HG02852 (cell line): Measurements from ENCODE around the gene SETDB1.
A peak's percentile ranks its signal among the peaks of the same experiment; 100 is the strongest.

Experiments used
- ATAC-seq: cut with Tn5 transposase; IDR thresholded peaks from one replicate; pipeline ENCODE4 v1.9.1; 2021; ENCODE audit warnings: mild to moderate bottlenecking, moderate library complexity; ENCODE audit not compliant: unreplicated experiment

The SETDB1 gene

DNA sequence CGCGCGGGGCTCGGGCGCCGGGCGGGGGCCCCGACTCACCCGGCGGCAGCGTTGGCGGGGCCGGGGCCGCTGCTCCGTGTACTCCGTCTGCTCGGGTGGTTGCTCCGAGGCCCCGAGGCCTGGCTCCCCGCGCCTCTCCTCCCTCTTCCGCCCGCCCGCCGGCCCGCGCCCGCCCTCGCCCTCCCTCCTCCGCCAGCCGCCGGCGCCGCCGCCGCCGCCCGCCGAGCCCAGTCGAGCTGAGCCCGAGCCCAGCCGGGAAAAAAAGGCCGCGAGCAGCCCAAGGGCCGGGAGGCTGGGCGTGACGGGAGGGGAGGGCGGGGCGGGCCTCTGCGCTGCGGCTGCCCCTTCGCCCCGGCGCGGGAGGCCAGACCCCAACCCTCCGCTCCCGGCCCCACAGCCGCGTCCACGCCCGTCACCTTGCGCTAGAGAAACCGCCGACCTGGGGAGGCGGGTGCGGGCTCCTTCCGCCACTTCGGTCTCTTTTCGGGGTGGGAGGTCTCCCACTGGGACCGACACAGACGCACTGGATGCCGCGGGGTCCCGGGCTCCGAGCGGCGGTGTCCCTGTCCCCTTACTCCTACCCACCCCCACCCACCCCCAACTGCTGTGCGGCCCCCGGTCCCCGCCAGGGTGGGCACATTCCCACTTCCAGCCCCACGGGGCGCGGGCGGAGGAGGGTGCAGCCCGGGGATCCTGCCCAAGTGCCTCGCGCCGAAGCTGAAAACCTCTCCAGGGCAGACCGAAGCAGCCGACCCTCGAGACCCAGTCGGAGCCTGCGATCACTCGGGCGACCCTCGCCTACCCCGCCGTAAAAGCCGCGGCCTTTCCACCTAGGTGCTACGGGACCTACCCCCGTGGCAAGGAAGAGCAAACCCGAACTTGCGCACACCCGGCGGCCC lies 48.7 kb downstream of the SETDB1 start, which contains the start of gene CERS2:
TSS of gene CERS2 (minus strand) at position 256 of the 899 bp plus-strand sequence. CDS start 5,745 bp downstream, outside the sequence.
- ATAC-seq, result peak; percentile 46

DNA sequence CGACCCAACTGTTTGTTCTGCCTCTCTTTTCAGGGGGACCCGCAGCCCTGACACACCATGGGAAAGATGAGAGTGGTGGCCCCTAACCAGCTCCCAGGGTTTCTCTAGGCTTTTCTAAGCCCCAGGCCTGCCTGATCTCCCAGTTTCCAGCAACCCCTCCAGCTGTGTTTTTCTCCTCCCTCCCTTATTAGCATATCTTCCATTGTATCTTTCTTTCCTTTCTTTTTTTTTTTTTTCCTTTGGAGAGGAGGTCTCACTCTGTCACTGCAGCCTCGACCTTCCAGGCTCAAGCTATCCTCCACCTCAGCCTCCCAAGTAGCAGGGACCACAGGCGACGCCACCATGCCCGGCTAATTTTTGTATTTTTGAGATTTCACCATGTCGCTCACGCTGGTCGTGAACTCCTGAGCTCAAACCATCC lies 50.2 kb downstream of the SETDB1 start:
- no peak for ATAC-seq

DNA sequence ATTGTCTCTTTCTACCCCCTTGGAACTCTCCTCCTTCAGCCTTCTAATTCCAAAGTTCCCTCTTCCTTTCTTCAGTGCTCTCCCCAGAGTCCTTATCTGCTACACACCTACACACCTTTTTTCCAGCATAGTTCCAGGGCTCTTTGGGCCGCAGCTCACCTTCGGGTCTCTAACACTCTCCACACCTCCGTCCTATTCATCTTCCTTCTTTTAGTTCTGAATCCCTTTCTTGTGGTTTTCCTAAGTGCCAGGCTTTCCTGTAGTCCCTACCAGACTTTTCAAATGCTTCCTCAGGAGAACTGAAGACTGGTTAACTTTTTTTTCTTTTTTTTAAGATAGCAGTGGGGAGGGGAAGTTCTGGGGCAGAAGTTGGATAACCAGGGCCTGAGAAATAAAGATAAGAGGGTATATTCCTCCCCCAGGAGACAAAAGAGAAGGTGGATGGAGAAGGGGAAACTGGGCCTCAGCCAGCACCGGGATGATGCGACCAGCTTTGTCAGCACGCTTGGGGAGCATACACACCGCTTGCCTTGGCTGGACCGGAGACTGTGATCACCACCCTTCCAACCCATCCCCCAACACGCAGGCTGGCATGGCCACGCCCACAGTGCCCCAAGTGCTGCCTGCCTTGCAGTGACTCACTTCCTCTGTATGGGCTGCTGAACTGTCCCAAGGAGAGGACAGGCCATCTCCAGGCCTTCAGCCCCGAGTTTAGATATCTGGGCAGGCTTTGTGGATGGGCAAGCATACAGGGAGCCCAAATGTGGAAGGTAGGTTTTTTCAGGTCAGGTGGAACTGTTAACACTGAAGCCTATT lies 50.9 kb downstream of the SETDB1 start:
- ATAC-seq, result no peak

DNA sequence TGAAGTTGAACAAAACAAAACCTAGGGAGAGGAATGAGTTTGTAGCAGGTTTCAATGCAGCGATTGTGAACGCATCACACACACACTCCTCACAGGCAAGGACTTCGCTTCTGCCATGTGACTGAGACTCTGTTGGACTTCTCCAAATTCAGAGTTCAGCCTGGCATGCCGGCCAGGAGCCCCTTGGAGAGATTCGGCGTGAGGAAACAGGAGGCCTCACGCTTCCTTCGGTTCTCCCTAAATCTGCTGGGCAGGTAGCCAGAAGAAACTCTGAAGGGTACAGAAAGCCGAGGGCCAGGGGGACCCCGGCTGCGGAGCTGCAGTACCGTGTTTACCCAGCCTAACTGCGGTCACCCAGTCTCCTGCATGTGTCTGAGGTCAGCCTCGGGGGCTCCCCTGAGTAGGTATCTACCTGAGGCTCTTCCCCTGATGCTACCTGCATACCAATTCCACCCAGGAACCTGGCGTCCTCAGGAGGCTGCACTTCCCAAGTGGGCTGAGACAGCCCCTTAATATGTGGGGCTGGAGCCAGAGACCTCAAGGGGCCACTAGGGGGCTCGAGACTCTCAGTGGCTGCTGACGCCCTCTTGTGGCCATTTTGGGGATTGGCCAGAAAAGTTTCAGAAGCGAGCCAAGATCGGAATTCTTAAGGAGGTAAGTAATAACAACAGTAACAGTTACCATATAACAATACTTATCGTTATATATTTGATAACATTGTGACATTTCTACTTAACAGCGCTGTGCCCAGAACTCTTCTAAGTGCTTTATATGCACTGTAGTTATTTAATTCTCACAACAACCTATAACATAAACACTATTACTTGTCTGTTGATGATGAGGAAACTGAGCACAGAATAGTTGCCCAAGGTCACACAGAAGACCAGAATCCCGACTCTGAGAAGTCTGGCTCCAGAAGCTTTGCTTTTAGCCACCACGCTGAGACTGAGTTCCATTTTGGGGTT lies 53.2 kb downstream of the SETDB1 start:
- peak; percentile 43 for ATAC-seq

DNA sequence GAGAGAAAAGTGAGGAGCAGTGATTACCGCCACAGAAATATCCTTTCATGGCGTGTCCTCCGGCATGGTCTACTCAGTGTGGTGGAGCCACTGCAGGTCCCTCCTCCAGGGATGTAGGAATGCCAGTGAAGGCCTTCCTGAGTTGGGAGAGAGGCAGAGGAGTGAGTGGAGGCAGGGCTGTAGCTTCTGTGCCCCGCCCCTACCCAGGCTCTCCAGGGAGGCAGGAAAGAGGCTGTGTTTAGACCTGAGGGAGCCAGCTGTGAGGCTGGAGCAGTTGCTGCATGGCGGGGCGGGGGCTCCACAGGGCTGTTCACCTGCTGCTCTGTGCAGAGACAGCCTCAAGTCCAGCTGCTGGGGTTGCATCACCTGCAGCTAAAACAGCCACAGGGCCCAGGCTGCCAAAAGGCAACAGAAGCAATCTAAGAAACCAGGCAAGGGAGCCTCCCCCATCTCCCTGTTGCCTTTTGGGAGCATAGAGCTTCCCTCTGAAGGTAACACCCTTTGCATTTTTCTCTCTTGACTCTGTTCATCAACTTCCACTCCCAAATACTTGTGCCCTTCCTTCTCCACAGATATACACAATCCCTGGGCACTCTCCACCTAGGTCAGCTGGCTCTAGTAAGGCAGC lies 55.1 kb downstream of the SETDB1 start:
- ATAC-seq, result no peak

DNA sequence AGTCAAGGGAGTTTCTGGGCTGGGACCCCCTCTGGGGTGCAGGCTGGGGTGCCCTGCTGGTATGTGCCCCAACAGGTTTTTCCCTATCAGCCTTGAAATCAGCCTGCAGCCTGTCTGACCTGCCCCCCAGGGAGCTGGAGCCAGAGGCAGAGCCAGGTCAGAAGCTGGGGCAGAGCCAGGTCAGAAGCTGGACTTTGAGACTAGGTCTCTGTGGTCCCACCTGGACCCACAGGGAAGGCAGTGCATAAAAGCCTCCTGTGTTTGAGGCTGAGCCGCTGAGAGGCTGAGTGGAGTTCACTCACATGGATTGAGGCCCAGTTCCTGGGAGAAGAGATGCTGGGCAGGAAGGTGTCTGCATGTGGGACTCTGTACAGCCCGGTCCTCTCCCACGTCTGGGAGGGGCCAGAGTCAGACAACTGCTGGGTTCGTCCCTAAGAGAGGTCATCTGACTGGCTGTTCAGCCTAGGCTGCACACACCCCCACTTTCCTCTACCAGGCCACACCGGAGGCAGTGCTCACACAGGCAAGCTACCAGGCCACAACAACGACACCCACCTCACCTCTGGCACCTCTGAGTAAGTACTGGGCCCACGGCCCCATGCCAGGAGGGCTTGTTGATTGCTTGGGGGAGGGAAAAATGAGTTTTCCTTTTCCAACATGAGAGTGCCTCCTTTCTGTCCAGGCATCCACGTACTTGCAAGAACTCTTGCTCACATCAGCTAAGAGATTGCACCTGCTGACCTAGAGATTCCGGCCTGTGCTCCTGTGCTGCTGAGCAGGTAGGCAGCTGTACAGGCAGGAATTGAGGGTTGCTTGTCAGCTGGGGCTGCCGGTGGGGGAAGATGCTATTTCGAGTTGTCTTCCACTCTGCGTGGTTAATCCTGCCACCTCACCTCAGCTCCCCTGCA lies 55.9 kb downstream of the SETDB1 start, which contains the start of gene ANXA9:
TSS of gene ANXA9 (plus strand) at position 488 of the 908 bp plus-strand sequence. CDS start 814 bp downstream, outside the sequence.
- ATAC-seq, result no peak

DNA sequence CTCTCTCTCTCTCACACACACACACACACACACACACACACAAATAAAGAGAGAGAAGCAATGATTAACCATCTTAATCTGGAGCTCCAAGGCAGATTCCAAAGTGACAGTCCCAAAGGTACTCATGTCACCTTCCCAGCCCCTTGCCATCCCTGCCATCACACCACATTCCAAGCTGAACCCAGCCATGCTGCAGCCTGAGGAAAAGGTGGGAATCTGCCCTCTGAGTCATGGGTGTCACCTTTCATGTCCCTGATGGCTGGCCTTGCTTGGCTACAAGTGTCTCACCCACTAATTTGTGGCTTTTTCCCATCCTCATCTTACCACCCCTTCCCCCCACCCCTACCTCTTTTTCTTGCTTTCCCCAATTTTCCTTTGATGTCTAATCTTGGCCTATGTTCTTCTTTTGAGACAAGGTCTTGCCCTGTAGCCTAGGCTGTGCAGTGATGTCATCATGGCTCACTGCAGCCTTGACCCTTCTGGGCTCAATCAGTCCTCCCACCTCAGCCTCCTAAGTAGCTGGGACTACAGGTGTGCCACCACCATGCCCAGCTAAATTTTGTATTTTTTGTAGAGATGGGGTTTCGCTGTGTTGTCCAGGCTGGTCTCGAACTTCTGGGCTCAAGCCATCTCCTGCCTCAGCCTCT lies 59.1 kb downstream of the SETDB1 start:
- no peak for ATAC-seq

DNA sequence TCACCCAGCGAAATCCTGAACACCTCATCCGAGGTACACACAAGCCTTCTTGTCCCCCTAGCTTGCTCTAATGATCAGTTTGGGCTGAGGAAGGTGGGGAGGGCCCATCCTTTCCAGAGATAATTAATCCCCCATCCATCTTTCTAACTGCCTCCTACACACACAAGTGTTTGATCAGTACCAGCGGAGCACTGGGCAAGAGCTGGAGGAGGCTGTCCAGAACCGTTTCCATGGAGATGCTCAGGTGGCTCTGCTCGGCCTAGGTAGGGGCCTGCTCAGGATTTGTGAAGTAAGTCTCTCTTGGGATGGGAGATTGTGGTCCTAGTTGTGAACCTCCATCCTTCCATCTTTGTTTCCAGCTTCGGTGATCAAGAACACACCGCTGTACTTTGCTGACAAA lies 61.8 kb downstream of the SETDB1 start:
- ATAC-seq, result no peak

DNA sequence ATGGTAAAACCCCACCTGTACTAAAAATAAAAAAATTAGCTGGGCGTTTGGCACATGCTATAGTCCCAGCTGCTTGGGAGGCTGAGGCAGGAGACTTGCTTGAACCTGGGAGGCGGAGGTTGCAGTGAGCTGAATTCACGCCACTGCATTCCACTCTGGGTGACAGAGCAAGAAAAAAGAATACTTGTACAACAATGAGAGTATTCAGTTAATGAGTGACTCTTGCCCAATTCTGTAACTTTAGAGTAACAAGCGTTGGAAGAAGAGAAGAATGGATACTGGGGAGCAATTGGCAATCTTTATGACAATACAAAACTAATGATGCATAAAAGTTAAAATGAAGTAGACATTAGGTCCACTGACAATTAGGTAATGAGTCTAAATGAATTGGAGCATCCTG lies 66.5 kb downstream of the SETDB1 start:
- ATAC-seq, result no peak

DNA sequence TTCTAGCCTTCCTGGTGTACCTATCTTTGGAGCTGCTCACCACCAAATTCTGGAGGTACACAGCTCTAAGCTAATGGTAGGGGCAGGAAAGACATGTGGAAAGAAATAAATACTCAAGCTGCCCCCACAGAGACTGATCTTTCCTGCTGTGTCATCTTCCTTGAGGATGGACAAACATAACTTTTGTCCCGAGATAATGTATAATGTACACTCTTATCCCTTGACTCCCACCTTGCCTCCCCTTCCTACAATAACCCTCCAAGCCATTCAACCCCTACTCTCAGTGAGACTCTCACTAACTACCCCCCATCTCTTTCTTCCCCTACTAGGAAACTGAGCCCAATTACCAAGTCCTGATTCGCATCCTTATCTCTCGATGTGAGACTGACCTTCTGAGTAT lies 68.1 kb downstream of the SETDB1 start:
- ATAC-seq, result no peak

DNA sequence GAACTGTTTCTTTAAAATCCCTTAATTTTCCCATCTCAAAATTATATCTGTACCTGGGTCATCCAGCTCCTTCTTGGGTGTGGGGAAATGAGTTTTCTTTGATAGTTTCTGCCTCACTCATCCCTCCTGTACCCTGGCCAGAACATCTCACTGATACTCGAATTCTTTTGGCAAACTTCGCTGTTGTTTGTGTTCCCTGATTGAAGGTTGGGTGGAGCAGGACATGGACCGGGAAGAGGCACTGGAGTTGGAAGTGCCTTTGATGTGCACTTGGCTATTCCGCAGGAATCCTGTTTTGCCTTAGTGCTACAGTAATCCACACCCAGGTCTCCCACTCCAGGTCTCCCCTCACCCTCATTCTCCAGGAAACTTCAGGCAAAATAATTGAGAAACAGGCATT lies 69.3 kb downstream of the SETDB1 start:
- no peak for ATAC-seq

DNA sequence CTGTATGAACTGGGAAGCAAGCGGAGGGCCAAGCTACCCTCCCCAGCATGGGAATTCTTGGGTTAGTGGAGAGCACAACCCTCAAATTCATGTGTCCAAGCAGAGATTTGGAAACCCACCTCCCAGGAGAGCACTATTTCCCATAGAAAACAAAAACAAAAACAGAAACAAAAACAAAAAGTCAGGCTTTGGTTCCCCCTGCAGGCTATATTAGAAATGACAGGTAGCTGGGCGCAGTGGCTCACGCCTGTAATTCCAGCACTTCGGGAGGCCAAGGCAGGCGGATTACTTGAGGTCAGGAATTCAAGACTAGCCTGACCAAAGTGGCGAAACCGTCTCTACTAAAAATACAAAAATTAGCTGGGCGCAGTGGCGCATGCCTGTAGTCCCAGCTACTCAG lies 69.7 kb downstream of the SETDB1 start:
- no peak for ATAC-seq

DNA sequence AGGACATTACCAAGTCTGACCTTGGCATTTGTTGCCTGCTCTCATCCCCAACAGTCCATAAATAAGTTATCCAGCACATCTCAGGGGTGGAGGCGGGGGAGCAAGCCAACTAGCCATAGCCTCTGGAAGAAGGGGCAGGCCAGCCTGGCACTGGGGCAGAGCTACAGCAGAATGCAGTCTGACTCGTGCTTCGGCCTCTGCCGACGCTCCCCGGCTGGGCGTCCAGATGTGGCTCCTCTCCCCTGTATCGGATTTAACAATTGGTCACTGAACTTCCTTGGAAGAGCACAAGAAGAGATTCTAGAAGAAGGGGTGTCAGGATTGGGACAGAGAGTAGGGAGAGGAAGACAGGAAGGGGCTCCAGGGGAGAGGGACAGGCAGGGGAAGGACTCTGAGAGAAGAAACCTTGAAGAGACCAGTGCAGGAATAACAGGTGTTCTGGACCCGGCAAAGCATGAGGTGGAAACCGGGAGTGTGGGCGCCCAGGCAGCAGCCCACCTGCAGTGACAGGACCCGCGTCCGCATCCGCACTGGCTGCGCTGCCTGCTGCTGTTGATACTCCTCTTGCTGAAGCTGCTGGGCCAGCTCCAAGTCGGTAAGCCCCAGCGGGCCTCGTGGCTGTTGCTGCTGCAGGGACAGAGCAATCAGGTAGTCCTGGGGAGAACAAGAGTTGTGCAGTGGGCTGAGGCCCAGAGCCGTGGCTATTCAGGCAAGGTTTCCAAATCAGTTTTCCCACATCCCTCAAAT lies 71.1 kb downstream of the SETDB1 start:
- ATAC-seq, result no peak

DNA sequence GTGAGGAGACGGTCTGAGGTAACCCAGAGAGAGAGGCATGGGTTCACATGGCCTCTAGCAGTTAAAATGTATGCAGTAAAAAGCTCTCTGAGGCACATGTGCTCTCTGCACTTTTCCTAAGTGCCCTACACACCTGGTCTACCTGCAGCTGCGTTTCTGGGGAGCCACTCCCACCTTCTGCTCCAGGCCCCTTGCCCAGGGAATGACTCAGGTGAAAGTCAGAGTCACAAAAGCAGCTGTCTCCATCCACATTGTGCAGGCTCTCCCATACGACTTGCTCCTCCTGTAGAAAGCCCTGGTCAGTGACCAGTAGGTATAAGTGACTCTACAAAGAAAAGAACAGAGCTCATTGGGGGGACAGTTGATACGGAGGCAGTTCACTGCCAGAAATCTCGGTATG lies 71.8 kb downstream of the SETDB1 start:
- ATAC-seq, result no peak

DNA sequence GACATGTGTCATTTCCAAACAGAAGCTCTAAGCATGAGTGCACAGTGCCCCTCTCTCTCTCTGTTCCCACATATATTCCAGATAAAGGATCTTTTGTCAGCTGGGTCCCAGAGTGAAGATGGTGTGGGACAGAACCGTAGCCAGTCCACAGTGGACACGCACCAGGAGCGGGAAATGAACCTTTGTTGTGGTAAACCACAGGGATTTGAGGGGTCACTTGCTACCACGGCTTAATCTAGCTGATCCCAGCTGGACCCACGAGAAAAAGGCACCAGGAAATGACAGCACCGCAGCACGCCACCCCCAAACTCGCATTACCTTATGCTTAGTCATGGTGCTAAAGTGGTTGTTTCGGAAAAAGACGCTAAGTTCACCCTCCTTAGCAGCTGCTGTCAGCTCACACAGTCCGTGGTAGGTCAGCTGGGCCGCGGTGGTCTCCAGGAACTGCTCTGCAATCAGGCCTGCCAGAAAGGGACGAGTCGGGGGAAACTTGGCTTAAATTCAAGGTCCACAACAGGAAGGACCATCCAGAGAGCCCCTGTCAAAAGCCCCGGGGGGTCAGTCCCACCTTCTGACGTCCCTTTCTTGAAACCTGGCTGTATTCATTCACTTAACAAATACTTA lies 73.0 kb downstream of the SETDB1 start:
- no peak for ATAC-seq

DNA sequence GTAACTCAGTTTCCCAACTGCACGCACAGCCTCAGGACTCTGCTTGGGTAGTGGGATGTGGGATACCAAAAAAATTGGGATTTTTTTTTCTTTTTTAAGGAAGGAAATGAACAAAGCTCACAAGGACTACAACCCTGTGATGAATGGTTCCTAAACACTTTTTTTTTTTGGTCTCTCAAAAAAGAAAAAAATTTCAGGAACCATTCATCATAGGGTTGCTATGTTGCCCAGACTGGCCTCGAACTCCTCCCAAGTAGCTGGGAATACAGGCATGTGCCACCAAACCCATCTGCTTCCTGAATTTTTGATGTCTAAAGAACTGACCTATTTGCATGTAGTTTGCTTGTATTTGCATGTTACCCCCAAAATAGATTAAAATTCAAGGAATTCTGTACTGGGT lies 73.8 kb downstream of the SETDB1 start:
- no peak for ATAC-seq

DNA sequence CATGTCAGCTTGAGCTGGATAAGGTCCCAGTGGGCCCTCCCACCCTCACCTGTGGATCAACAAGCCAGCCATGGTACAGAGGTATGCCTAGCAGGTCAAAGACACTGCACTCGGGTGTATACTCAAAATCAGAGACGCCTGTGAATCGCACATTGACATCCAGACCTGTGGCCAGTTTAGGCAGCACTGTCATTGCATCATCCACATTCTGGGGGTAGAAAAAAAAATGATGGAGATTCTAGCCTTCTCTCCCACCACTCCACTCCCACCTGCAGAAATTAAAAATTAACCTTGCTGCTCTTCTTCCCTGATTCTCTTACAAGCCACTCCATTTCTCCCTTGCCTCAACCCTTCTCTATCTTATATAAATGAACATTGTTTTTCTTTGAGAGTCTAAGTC lies 74.2 kb downstream of the SETDB1 start:
- ATAC-seq, result no peak
